K562 (cell line): ENCODE data around the gene IRS1. TPM values are rescaled to one million over a fixed set of nuclear protein-coding genes. Genes with fewer than 3 reads are reported as not detected.

Source experiments
- ATAC-seq: fragments of 200-7000 bp; cut with Tn5 transposase; 3 replicates; pipeline ENCODE4 v1.9.1; 2020; ENCODE audit warnings: moderate library complexity
- BruUV-seq: library from RNA; stranded (reverse); fragments of 400-500 nt; replicated peaks from 2 replicates; lab custom pipeline; 2021; lab: Mats Ljungman, UMichigan
- CTCF ChIA-PET: fragments of 300-600 bp; formaldehyde crosslinking; extraction: SDS; loops from one replicate; lab custom pipeline; 2021; ENCODE audit warnings: low intra/inter-chr PET ratio; lab: Yijun Ruan, JAX
- POLR2A ChIA-PET: fragments of 300-600, 350-650 bp; sonication (Branson Sonifier 250); formaldehyde crosslinking; extraction: SDS; loops from one replicate; lab custom pipeline; 2021; ENCODE audit warnings: antibody characterized with exemption, inconsistent platforms; lab: Yijun Ruan, JAX
- DNase-seq, 4 experiments: peaks; one replicate each; pipeline versions ENCODE4 v3.0.0 to v3.0.0-alpha.2; 2011 to 2018; ENCODE audit warnings: low spot score in 3 of 4, mixed read lengths in 3 of 4; ENCODE audit errors: extremely low read depth in 1 of 4
- FAIRE-seq: peaks from 2 replicates; lab custom pipeline; 2011; peaks lifted over from hg19 to GRCh38; lab: Jason Lieb, UNC
- H2AFZ ChIP-seq: 2 replicates; pipeline ENCODE4 v1.6.0; 2011; ENCODE audit warnings: low read depth, low read length, control low read depth, inconsistent platforms
- H3K27ac ChIP-seq: fragments of 200-600 bp; 3 replicates; pipeline ENCODE4 v1.8.0; 2011; ENCODE audit warnings: low read depth, mild to moderate bottlenecking, control low read depth, inconsistent platforms, low read length, moderate library complexity, mixed read lengths; ENCODE audit errors: extremely low read depth
- H3K27me3 ChIP-seq, 2 experiments: fragments of 300-600 bp in 1 of 2; 2 replicates in 1 of 2; 3 replicates in 1 of 2; pipeline versions ENCODE4 v1.6.0 to v1.8.0; 2011; ENCODE audit warnings: inconsistent platforms in 2 of 2, low read length in 2 of 2, mild to moderate bottlenecking in 1 of 2, mixed read lengths in 1 of 2, moderate library complexity in 1 of 2; ENCODE audit not compliant: control insufficient read depth in 2 of 2, insufficient read depth in 2 of 2
- H3K36me3 ChIP-seq: fragments of 300-600 bp; 3 replicates; pipeline ENCODE4 v1.8.0; 2011; ENCODE audit warnings: mild to moderate bottlenecking, low read length, inconsistent platforms; ENCODE audit not compliant: control insufficient read depth, insufficient read depth
- H3K4me1 ChIP-seq, 2 experiments: fragments of 200-600 bp in 1 of 2; replicated peaks in 1 of 2; 2 replicates in 1 of 2; 3 replicates in 1 of 2; pipeline versions ENCODE4 v1.5.1 to v1.8.0; 2011; ENCODE audit warnings: inconsistent platforms in 2 of 2, low read length in 2 of 2, mild to moderate bottlenecking in 1 of 2, mixed read lengths in 1 of 2, moderate library complexity in 1 of 2; ENCODE audit not compliant: control insufficient read depth in 2 of 2, insufficient read depth in 2 of 2
- H3K4me2 ChIP-seq: 2 replicates; pipeline ENCODE4 v1.6.1; 2011; ENCODE audit warnings: low read length, control low read depth, inconsistent platforms, mixed read lengths; ENCODE audit not compliant: insufficient read depth
- H3K4me3 ChIP-seq: fragments of 200-600 bp; sonication (generic), shearing (Covaris generic); 2 replicates; pipeline ENCODE4 v1.5.1; 2016; ENCODE audit warnings: control low read depth, inconsistent platforms
- H3K79me2 ChIP-seq: fragments of 200-600 bp; 3 replicates; pipeline ENCODE4 v1.8.0; 2011; ENCODE audit warnings: low read length, inconsistent platforms; ENCODE audit not compliant: control insufficient read depth, insufficient read depth
- H3K9ac ChIP-seq, 2 experiments: 2 replicates each; pipeline versions ENCODE4 v1.6.0 to v1.6.1; 2011; ENCODE audit warnings: low read depth in 2 of 2, low read length in 2 of 2, control low read depth in 1 of 2, inconsistent platforms in 1 of 2, mild to moderate bottlenecking in 1 of 2, mixed read lengths in 1 of 2; ENCODE audit not compliant: insufficient read depth in 1 of 2
- H3K9me1 ChIP-seq: one replicate; pipeline ENCODE4 v1.6.0; 2011; ENCODE audit warnings: inconsistent platforms, mild to moderate bottlenecking, low read length, moderate library complexity; ENCODE audit not compliant: control insufficient read depth, insufficient read depth
- H3K9me3 ChIP-seq: replicated peaks from 2 replicates; pipeline ENCODE4 v1.5.1; 2011; ENCODE audit warnings: low read depth, low read length, inconsistent platforms; ENCODE audit not compliant: control insufficient read depth, insufficient read depth
- H4K20me1 ChIP-seq: replicated peaks from 2 replicates; pipeline ENCODE4 v1.6.1; 2011; ENCODE audit warnings: low read length, inconsistent platforms, mixed read lengths; ENCODE audit not compliant: control insufficient read depth, insufficient read depth
- ADNP ChIP-seq: fragments of 200-800 bp; sonication (Bioruptor generic); IDR thresholded peaks from 2 replicates; pipeline ENCODE4 v1.6.1; 2016; ENCODE audit warnings: missing genetic modification characterization, missing compliant biosample characterization
- ATF1 ChIP-seq, 2 experiments: fragments of 450-650 bp in 1 of 2; IDR thresholded peaks; 2 replicates each; pipeline ENCODE4 v1.6.1; 2016; ENCODE audit warnings: missing compliant biosample characterization in 1 of 2, missing genetic modification characterization in 1 of 2
- CUX1 ChIP-seq: fragments of 200-800 bp; sonication (Bioruptor generic); IDR thresholded peaks from 2 replicates; pipeline ENCODE4 v1.6.1; 2016; ENCODE audit warnings: missing genetic modification characterization, missing compliant biosample characterization
- EHMT2 ChIP-seq: fragments of 450-650 bp; IDR thresholded peaks from 2 replicates; pipeline ENCODE4 v1.6.1; 2018; ENCODE audit warnings: antibody characterized with exemption
- ELF1 ChIP-seq: fragments of 200-800 bp; sonication (Bioruptor generic); IDR thresholded peaks from 2 replicates; pipeline ENCODE4 v1.6.1; 2016; ENCODE audit warnings: missing genetic modification characterization, missing compliant biosample characterization
- NFE2 ChIP-seq: IDR thresholded peaks from 2 replicates; pipeline ENCODE4 v1.6.1; 2014; ENCODE audit warnings: antibody characterized with exemption, low read depth
- RBBP5 ChIP-seq: fragments of 200-600 bp; sonication (generic); IDR thresholded peaks from 2 replicates; pipeline ENCODE4 v1.6.1; 2012; ENCODE audit warnings: borderline replicate concordance, mild to moderate bottlenecking, low read length, control low read depth, inconsistent platforms; ENCODE audit not compliant: insufficient read depth, poor library complexity, severe bottlenecking
- RHOXF2B ChIP-seq: fragments of 250-450 bp; sonication (Bioruptor Pico); conservative IDR thresholded peaks from 2 replicates; pipeline ENCODE4 v1.5.1; 2021
- SAFB ChIP-seq: fragments of 200-400 bp; formaldehyde crosslinking; IDR thresholded peaks from 2 replicates; pipeline ENCODE4 v1.6.1; 2017; ENCODE audit warnings: low read depth, low read length, borderline replicate concordance
- SMARCA4 ChIP-seq: fragments of 450-650 bp; IDR thresholded peaks from 2 replicates; pipeline ENCODE4 v1.6.1; 2016
- ZNF274 ChIP-seq: IDR thresholded peaks from 2 replicates; pipeline ENCODE4 v1.6.1; 2011; ENCODE audit warnings: low read depth, mild to moderate bottlenecking, low read length, moderate library complexity, borderline replicate concordance
- ZNF77 ChIP-seq: fragments of 250-450 bp; sonication (Bioruptor Pico); IDR thresholded peaks from 2 replicates; pipeline ENCODE4 v1.5.0; 2020
- WGBS: fragments of 100-300 bp; shearing (Covaris generic); methylation state at CpG from one replicate; pipeline ENCODE4 v1.1.6; 2016; ENCODE audit warnings: low coverage, mixed read lengths; ENCODE audit not compliant: insufficient coverage; ENCODE audit errors: missing lambda C conversion rate; 5-methylcytosine and 5-hydroxymethylcytosine counted together
- in situ Hi-C: fragments of 300-500 bp; cut with MboI; formaldehyde crosslinking; loops from 4 replicates; pipeline ENCODE4 v1.15.0; 2018; ENCODE audit warnings: inconsistent platforms, mixed read lengths
- intact Hi-C: fragments of 100-400 bp; cut with micrococcal nuclease; formaldehyde crosslinking; loops from 2 replicates; pipeline ENCODE4 v1.14.2; 2022
- polyA plus RNA-seq, 8 experiments: library from polyadenylated mRNA; depleted of rRNA in 4 of 8; stranded (reverse) in 5 of 8; unstranded in 3 of 8; fragments of >200 nt; fragmentation: Nextera tagmentation in 2 of 8; fragmentation: Illumina TruSeq in 1 of 8; extraction: Ambion mirVana in 2 of 8; extraction: Trizol in 1 of 8; gene quantifications; 2 replicates each; pipeline versions ENCODE4 v1.2.1 to v1.2.3, GENCODE V29; 2011 to 2014; ENCODE audit warnings: inconsistent platforms in 1 of 8, missing spikeins in 1 of 8
- total RNA-seq, 7 experiments: library from RNA; depleted of rRNA in 6 of 7; stranded (reverse); fragments of >200 nt in 6 of 7; fragmentation: Illumina TruSeq in 2 of 7; extraction: Trizol in 2 of 7; gene quantifications; 2 replicates each; pipeline versions ENCODE4 v1.2.1 to v1.2.3, GENCODE V29; 2011 to 2021; ENCODE audit warnings: low replicate concordance in 1 of 7

The IRS1 gene
- total and polyA plus RNA-seq, 9 of the 15 experiments (the other 6 are each of a cell fraction or from before 2014, with no cell fraction given) = under 0.01 to 0.31 (median 0.08) TPM; not detected in 1

GRCh38 chr2:226705965-226706364, 93.7 kb downstream of the IRS1 start:
- H3K27me3 ChIP-seq = no peaks in the 10 kb centered on the region
- no peaks in the 10 kb centered on the region for H3K9me3 ChIP-seq
- TF ChIP-seq RBBP5 (no peak), SAFB (no peak), NFE2 (no peak)
- H3K79me2 ChIP-seq = no peaks in the 10 kb centered on the region
- no peak overlapping the region for H2AFZ ChIP-seq
- DNase-seq (no peak), ATAC-seq (no peak), FAIRE-seq (no peak)
- no TSS peak for BruUV-seq
- H3K9me1 ChIP-seq = no peaks in the 10 kb centered on the region
- no peak overlapping the region for H3K4me2 ChIP-seq
- no peaks in the 10 kb centered on the region for H3K4me1 ChIP-seq
- intact Hi-C loops = no loop called here
- WGBS = 0% methylated on average over 2 of the region's 3 CpGs
- H3K9ac ChIP-seq = no peak overlapping the region
- in situ Hi-C loops = no loop called here
- ChIA-PET CTCF (no interaction called here), POLR2A (no interaction called here)
- no peaks in the 10 kb centered on the region for H4K20me1 ChIP-seq
- no peaks in the 10 kb centered on the region for H3K36me3 ChIP-seq
- H3K27ac ChIP-seq = no peak overlapping the region
- no peak overlapping the region for H3K4me3 ChIP-seq

GRCh38 chr2:226705133-226705886, 94.3 kb downstream of the IRS1 start:
- intact Hi-C loops = no loop called here
- FAIRE-seq (no peak), DNase-seq (no peak), ATAC-seq (no peak)
- no peaks in the 10 kb centered on the region for H3K9me1 ChIP-seq
- in situ Hi-C loops = no loop called here
- no peaks in the 10 kb centered on the region for H4K20me1 ChIP-seq
- BruUV-seq = no TSS peak
- H3K9ac ChIP-seq = no peak overlapping the region
- CTCF ChIA-PET = no interaction called here
- H2AFZ ChIP-seq = no peak overlapping the region
- H3K27ac ChIP-seq = no peak overlapping the region
- H3K4me2 ChIP-seq = no peak overlapping the region
- H3K27me3 ChIP-seq = no peaks in the 10 kb centered on the region
- no peak overlapping the region for H3K4me3 ChIP-seq
- 16% methylated on average over 8 of the region's 8 CpGs for WGBS
- no peaks in the 10 kb centered on the region for H3K4me1 ChIP-seq
- no peaks in the 10 kb centered on the region for H3K36me3 ChIP-seq
- no peaks in the 10 kb centered on the region for H3K79me2 ChIP-seq
- H3K9me3 ChIP-seq = no peaks in the 10 kb centered on the region
- POLR2A ChIA-PET = no interaction called here
- TF ChIP-seq EHMT2 = no peak
- TF ChIP-seq CUX1 (CRISPR knock-in tag) = no peak
- TF ChIP-seq ATF1 (CRISPR knock-in tag; IDR thresholded peaks at IDR 0.05) = no peak
- no peak for TF ChIP-seq ATF1 (tag; IDR thresholded peaks at IDR 0.05)
- no peak for TF ChIP-seq ZNF274
- TF ChIP-seq RHOXF2B (CRISPR knock-in tag) = no peak
- TF ChIP-seq SMARCA4 = no peak
- TF ChIP-seq ADNP (tag) = no peak
- no peak for TF ChIP-seq ZNF77 (CRISPR knock-in tag)
- TF ChIP-seq ELF1 (tag) = no peak
